Endodermal cell (in vitro differentiated cells): ENCODE data around the gene PLCB4. TPM values are rescaled to one million over a fixed set of nuclear protein-coding genes. Genes with fewer than 3 reads are reported as not detected.

ENCODE experiments used
- DNase-seq: peaks from one replicate; pipeline ENCODE4 v3.0.0-alpha.2; 2017
- H3K27ac ChIP-seq: 2 replicates; pipeline ENCODE4 v1.5.1; 2013; ENCODE audit warnings: mild to moderate bottlenecking, low read depth, low read length, moderate library complexity
- H3K27me3 ChIP-seq: 2 replicates; pipeline ENCODE4 v1.6.1; 2013; ENCODE audit warnings: mild to moderate bottlenecking, low read length, moderate library complexity; ENCODE audit not compliant: insufficient read depth, control insufficient read depth, poor library complexity, severe bottlenecking
- H3K36me3 ChIP-seq: 2 replicates; pipeline ENCODE4 v1.7.0; 2013; ENCODE audit warnings: mild to moderate bottlenecking, low read length, moderate library complexity; ENCODE audit not compliant: control insufficient read depth, insufficient read depth
- H3K4me1 ChIP-seq: one replicate; pipeline ENCODE4 v1.7.0; 2013; ENCODE audit warnings: low read length; ENCODE audit not compliant: control insufficient read depth, insufficient read depth
- H3K4me3 ChIP-seq: 2 replicates; pipeline ENCODE4 v1.5.1; 2013; ENCODE audit warnings: mild to moderate bottlenecking, low read length, moderate library complexity
- H3K9ac ChIP-seq: 2 replicates; pipeline ENCODE4 v1.6.1; 2013; ENCODE audit warnings: mild to moderate bottlenecking, low read length, moderate library complexity; ENCODE audit not compliant: poor library complexity, severe bottlenecking; ENCODE audit errors: extremely low read depth
- H3K9me3 ChIP-seq: 2 replicates; pipeline ENCODE4 v1.6.1; 2013; ENCODE audit warnings: mild to moderate bottlenecking, low read length, moderate library complexity; ENCODE audit not compliant: control insufficient read depth
- H3K27ac Mint-ChIP-seq: 2 replicates; pipeline ENCODE4 v1.8.0; 2020; ENCODE audit warnings: mixed read lengths
- H3K27me3 Mint-ChIP-seq: 2 replicates; pipeline ENCODE4 v1.8.0; 2021; ENCODE audit warnings: mild to moderate bottlenecking, mixed read lengths; ENCODE audit not compliant: insufficient read depth
- H3K36me3 Mint-ChIP-seq: 2 replicates; pipeline ENCODE4 v1.8.0; 2020; ENCODE audit warnings: low read depth, mixed read lengths
- H3K4me1 Mint-ChIP-seq: 2 replicates; pipeline ENCODE4 v1.8.0; 2020; ENCODE audit warnings: mixed read lengths
- H3K4me3 Mint-ChIP-seq: 2 replicates; pipeline ENCODE4 v1.8.0; 2020; ENCODE audit warnings: mild to moderate bottlenecking, moderate library complexity, mixed read lengths
- H3K9me3 Mint-ChIP-seq: 2 replicates; pipeline ENCODE4 v1.8.0; 2020; ENCODE audit warnings: mild to moderate bottlenecking, mixed read lengths
- CTCF ChIP-seq: fragments of 200-600 bp; sonication (generic); conservative IDR thresholded peaks from 2 replicates; pipeline ENCODE4 v1.5.0; 2021; ENCODE audit warnings: antibody characterized with exemption, mild to moderate bottlenecking
- WGBS, 2 experiments: methylation state at CpG; one replicate each; pipeline versions ENCODE4 v1.1.5 to v1.1.7; 2013; ENCODE audit warnings: missing lambda C conversion rate in 2 of 2, mixed read lengths in 1 of 2; ENCODE audit not compliant: insufficient coverage in 1 of 2, insufficient read length in 1 of 2; 5-methylcytosine and 5-hydroxymethylcytosine counted together
- total RNA-seq, 2 donors: library from RNA; stranded (reverse); fragmentation: NEBNext Ultra II Directional in 1 of 2; extraction: Animal tissue kit (Norgen Biotek cat#: 25700) in 1 of 2; gene quantifications; 2 replicates in 1 of 2; 3 replicates in 1 of 2; pipeline ENCODE4 v1.2.1, GENCODE V29; 2021

PLCB4 gene
- total RNA-seq, 2 donors from 2014 or later, result 14.4 to 14.6 TPM

GRCh38 chr20:9411833-9412232, 342.9 kb downstream of the PLCB4 start:
- no peak overlapping the region for H3K4me3 Mint-ChIP-seq
- Histone ChIP-seq H3K9me3 (no peaks in the 10 kb centered on the region), H3K36me3 (no peaks in the 10 kb centered on the region), H3K9ac (no peak overlapping the region), H3K27ac (no peak overlapping the region), H3K27me3 (no peaks in the 10 kb centered on the region), H3K4me1 (no peaks in the 10 kb centered on the region), H3K4me3 (no peak overlapping the region)
- H3K9me3 Mint-ChIP-seq, result no peaks in the 10 kb centered on the region
- peaks cover 4% of the 10 kb centered on the region for H3K36me3 Mint-ChIP-seq
- 94 to 100% methylated on average over 1 of the region's 1 CpG for WGBS, 2 experiments
- no peak for TF ChIP-seq CTCF
- no peak overlapping the region for H3K27ac Mint-ChIP-seq
- H3K27me3 Mint-ChIP-seq, result no peaks in the 10 kb centered on the region
- H3K4me1 Mint-ChIP-seq, result no peaks in the 10 kb centered on the region
- DNase-seq, result no peak

GRCh38 chr20:9412309-9412708, 343.4 kb downstream of the PLCB4 start:
- Histone ChIP-seq H3K4me3 (no peak overlapping the region), H3K36me3 (no peaks in the 10 kb centered on the region), H3K27me3 (no peaks in the 10 kb centered on the region), H3K4me1 (no peaks in the 10 kb centered on the region), H3K9ac (no peak overlapping the region), H3K9me3 (no peaks in the 10 kb centered on the region), H3K27ac (no peak overlapping the region)
- Mint-ChIP-seq H3K27ac (no peak overlapping the region), H3K36me3 (peaks cover 4% of the 10 kb centered on the region), H3K4me3 (no peak overlapping the region), H3K9me3 (no peaks in the 10 kb centered on the region), H3K4me1 (no peaks in the 10 kb centered on the region), H3K27me3 (no peaks in the 10 kb centered on the region)
- TF ChIP-seq CTCF, result no peak
- 89 to 92% methylated on average over 4 to 5 of the region's 5 CpGs for WGBS, 2 experiments
- DNase-seq, result no peak

- WGBS, 2 experiments, result 90 to 93% methylated on average over 9 to 10 of the region's 10 CpGs
- Mint-ChIP-seq H3K27me3 (no peaks in the 10 kb centered on the region), H3K27ac (no peak overlapping the region), H3K36me3 (peaks cover 4% of the 10 kb centered on the region), H3K4me3 (no peak overlapping the region), H3K9me3 (no peaks in the 10 kb centered on the region), H3K4me1 (no peaks in the 10 kb centered on the region)
- no peaks in the 10 kb centered on the region for H3K27me3 ChIP-seq
- TF ChIP-seq CTCF, result no peak
- no peak overlapping the region for H3K4me3 ChIP-seq
- no peak for DNase-seq
- no peaks in the 10 kb centered on the region for H3K9me3 ChIP-seq
- H3K27ac ChIP-seq, result no peak overlapping the region
- no peaks in the 10 kb centered on the region for H3K36me3 ChIP-seq
- H3K4me1 ChIP-seq, result no peaks in the 10 kb centered on the region
- H3K9ac ChIP-seq, result no peak overlapping the region
Measured at GRCh38 chr20:9413001-9413400, 344.1 kb downstream of the PLCB4 start.
